ENCODE measurements around the gene PDCD1LG2. TPM values are rescaled to one million over a fixed set of nuclear protein-coding genes. Genes with fewer than 3 reads are reported as not detected.
"Not testable (repeated sequence)": the region's sequence is repeated elsewhere in the genome, so short reads cannot be mapped to it uniquely, and the experiment has no call there.

Gene PDCD1LG2
- total RNA-seq, 2 experiments from 2014 or later = 0.11 to 0.17 TPM

DNA sequence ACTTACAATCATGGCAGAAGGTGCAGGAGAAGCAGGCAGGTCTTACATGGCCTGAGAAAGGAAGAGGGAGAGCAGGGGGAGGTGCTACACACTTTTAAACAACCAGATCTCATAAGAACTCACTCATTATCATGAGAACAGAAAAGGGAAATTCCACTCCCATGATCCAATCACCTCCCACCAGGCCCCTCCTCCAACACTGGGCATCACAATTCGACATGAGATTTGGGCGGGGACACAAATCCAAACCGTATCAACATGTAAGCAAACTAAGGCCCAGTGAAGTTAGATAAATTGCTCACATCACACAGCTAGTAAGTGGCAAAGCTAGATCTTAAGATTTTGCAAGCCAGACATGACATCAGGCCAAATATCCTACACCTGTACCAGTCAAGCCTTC lies 70.3 kb downstream of the PDCD1LG2 start:
- H3K27me3 Mint-ChIP-seq = no peaks in the 10 kb centered on the region
- Histone ChIP-seq H3K4me1 (ENCODE audit: insufficient read depth, low read length) (peaks cover 14% of the 10 kb centered on the region), H3K36me3 (ENCODE audit: insufficient read depth, low read length) (no peaks in the 10 kb centered on the region), H3K27me3 (ENCODE audit: control insufficient read depth in 1 of 2, insufficient read depth in 2 of 2, low read length in 2 of 2) (no peaks in the 10 kb centered on the region), H3K4me3 (ENCODE audit: low read length) (no peak overlapping the region), H3K9me3 (ENCODE audit: control insufficient read depth in 1 of 2, insufficient read depth in 1 of 2, low read length in 2 of 2) (no peaks in the 10 kb centered on the region), H3K27ac (ENCODE audit: low read depth in 1 of 2, low read length in 2 of 2) (no peak overlapping the region)
- intact Hi-C loops (cut with DNase I, micrococcal nuclease) = no loop called here
- TF ChIP-seq, protein P1, sequence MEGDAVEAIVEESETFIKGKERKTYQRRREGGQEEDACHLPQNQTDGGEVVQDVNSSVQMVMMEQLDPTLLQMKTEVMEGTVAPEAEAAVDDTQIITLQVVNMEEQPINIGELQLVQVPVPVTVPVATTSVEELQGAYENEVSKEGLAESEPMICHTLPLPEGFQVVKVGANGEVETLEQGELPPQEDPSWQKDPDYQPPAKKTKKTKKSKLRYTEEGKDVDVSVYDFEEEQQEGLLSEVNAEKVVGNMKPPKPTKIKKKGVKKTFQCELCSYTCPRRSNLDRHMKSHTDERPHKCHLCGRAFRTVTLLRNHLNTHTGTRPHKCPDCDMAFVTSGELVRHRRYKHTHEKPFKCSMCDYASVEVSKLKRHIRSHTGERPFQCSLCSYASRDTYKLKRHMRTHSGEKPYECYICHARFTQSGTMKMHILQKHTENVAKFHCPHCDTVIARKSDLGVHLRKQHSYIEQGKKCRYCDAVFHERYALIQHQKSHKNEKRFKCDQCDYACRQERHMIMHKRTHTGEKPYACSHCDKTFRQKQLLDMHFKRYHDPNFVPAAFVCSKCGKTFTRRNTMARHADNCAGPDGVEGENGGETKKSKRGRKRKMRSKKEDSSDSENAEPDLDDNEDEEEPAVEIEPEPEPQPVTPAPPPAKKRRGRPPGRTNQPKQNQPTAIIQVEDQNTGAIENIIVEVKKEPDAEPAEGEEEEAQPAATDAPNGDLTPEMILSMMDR (IDR thresholded peaks at IDR 0.05) = no peak
- peaks cover 48% of the 10 kb centered on the region for H3K4me1 Mint-ChIP-seq (ENCODE audit: low read depth)
- ChIA-PET POLR2A (interaction anchor here (1.0 kb wide), 1 partner anchor 22 kb away, joined by 4 read pairs; no protein-coding TSS in a partner anchor), CTCF (no interaction called here)
- no peak for DNase-seq
- no peak for ATAC-seq (ENCODE audit: poor library complexity)
- H3K27ac Mint-ChIP-seq = no peak overlapping the region
- no peaks in the 10 kb centered on the region for H3K36me3 Mint-ChIP-seq (ENCODE audit: low read depth)
- H3K4me3 Mint-ChIP-seq = no peak overlapping the region
- no peaks in the 10 kb centered on the region for H3K9me3 Mint-ChIP-seq

DNA sequence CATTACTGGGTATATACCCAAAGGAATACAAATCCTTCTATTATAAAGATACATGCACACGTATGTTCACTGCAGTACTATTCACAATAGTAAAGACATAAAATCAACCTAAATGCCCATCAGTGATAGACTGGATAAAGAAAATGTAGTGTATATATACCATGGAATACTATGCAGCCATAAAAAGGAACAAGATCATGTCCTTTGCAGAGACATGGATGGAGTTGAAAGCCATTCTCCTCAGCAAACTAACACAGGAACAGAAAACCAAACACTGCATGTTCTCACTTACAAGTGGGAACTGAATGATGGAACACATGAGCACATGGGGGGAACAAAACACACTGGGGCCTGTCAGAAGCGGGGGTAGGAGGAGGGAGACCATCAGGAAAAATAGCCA lies 71.4 kb downstream of the PDCD1LG2 start:
- H3K9me3 ChIP-seq (ENCODE audit: control insufficient read depth in 1 of 2, insufficient read depth in 1 of 2, low read length in 2 of 2); DNase-seq; H3K36me3 ChIP-seq (ENCODE audit: insufficient read depth, low read length); H3K36me3 Mint-ChIP-seq (ENCODE audit: low read depth); ATAC-seq (ENCODE audit: poor library complexity); CTCF ChIA-PET; H3K4me3 ChIP-seq (ENCODE audit: low read length); H3K27me3 ChIP-seq (ENCODE audit: control insufficient read depth in 1 of 2, insufficient read depth in 2 of 2, low read length in 2 of 2); H3K9me3 Mint-ChIP-seq; H3K27ac ChIP-seq (ENCODE audit: low read depth in 1 of 2, low read length in 2 of 2); H3K27me3 Mint-ChIP-seq; H3K4me3 Mint-ChIP-seq; intact Hi-C loops (cut with DNase I, micrococcal nuclease): not testable (repeated sequence)
- H3K4me1 ChIP-seq (ENCODE audit: insufficient read depth, low read length) = peaks cover 21% of the 10 kb centered on the region
- Mint-ChIP-seq H3K4me1 (ENCODE audit: low read depth) (peaks cover 59% of the 10 kb centered on the region), H3K27ac (peak overlapping the region; percentile 81)
- POLR2A ChIA-PET = interaction anchor here (1.1 to 8.9 kb wide), 5 partner anchors 12 to 144 kb away, joined by 3 to 68 read pairs (median 23); partner anchors contain the start of genes CD274 and PLGRKT

DNA sequence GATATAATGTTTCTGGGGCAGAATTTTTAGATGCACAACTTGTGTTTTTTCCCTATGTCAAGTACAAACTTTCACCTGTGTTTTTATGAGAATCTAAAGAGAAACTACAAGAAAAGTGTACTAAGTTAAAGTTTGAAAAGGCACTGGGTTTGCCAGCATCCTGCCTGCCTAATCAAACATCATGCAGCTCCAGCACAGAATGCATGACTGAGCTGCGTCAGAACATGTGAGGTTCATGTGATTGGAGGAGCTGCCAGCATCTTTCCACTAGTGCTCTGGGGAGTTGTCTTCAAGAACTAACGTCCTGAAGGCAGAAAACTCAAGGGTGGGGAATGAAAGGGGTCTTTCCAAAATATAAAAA lies 72.5 kb downstream of the PDCD1LG2 start:
- no peaks in the 10 kb centered on the region for H3K36me3 Mint-ChIP-seq (ENCODE audit: low read depth)
- peak overlapping the region; percentile 1 for H3K4me3 Mint-ChIP-seq
- H3K9me3 ChIP-seq (ENCODE audit: control insufficient read depth in 1 of 2, insufficient read depth in 1 of 2, low read length in 2 of 2) = no peaks in the 10 kb centered on the region
- no peaks in the 10 kb centered on the region for H3K9me3 Mint-ChIP-seq
- H3K4me1 ChIP-seq (ENCODE audit: insufficient read depth, low read length) = peaks cover 32% of the 10 kb centered on the region
- TF ChIP-seq, protein P1 (IDR thresholded peaks at IDR 0.05) = no peak
- H3K27ac Mint-ChIP-seq = peak overlapping the region; percentile 81
- peak in 12 of 14 experiments; percentile 10 to 81 (median 30) for DNase-seq
- CTCF ChIA-PET = interaction anchor here (1.2 to 1.8 kb wide), 2 partner anchors 18 to 133 kb away, joined by 5 to 10 read pairs; partner anchors contain the start of gene CD274
- no peaks in the 10 kb centered on the region for H3K27me3 Mint-ChIP-seq
- no peak overlapping the region for H3K4me3 ChIP-seq (ENCODE audit: low read length)
- peak; percentile 92 for ATAC-seq (ENCODE audit: poor library complexity)
- intact Hi-C loops (cut with DNase I, micrococcal nuclease) = no loop called here
- no peaks in the 10 kb centered on the region for H3K27me3 ChIP-seq (ENCODE audit: control insufficient read depth in 1 of 2, insufficient read depth in 2 of 2, low read length in 2 of 2)
- no peaks in the 10 kb centered on the region for H3K36me3 ChIP-seq (ENCODE audit: insufficient read depth, low read length)
- peaks cover 70% of the 10 kb centered on the region for H3K4me1 Mint-ChIP-seq (ENCODE audit: low read depth)
- H3K27ac ChIP-seq (ENCODE audit: low read depth in 1 of 2, low read length in 2 of 2) = peak overlapping the region in 1 of 2 donors; percentile 16
- POLR2A ChIA-PET = interaction anchor here (0.7 to 8.9 kb wide), 16 partner anchors 8 to 397 kb away, joined by 3 to 68 read pairs (median 3); partner anchors contain the start of genes CD274, ERMP1, PLGRKT and RIC1
